OCI-LY1 (cell line): ENCODE data around the gene DPM2.

ENCODE experiments used
- CTCF ChIP-seq: fragments of 200-600 bp; sonication (generic), shearing (Covaris generic); IDR thresholded peaks from 2 replicates; pipeline ENCODE4 v1.5.1; 2017; ENCODE audit warnings: mild to moderate bottlenecking, antibody characterized with exemption, low read length, moderate library complexity, mixed read lengths
- EZH2 ChIP-seq: fragments of 200-600 bp; sonication (generic), shearing (Covaris generic); IDR thresholded peaks from 2 replicates; pipeline ENCODE4 v1.8.0; 2017; ENCODE audit warnings: borderline replicate concordance, mixed run types, mild to moderate bottlenecking, antibody characterized with exemption, low read length, moderate library complexity, mixed read lengths

GRCh38 chr9:127912296-127912695, 25.4 kb downstream of the DPM2 start:
- TF ChIP-seq CTCF (no peak), EZH2 (no peak)
